Breast epithelium (tissue), 4 donors: Measurements from ENCODE around the gene CTSW. TPM values are rescaled to one million over a fixed set of nuclear protein-coding genes. Genes with fewer than 3 reads are reported as not detected.

Source experiments
- DNase-seq, 2 donors: peaks; one replicate each; pipeline ENCODE4 v3.0.0-alpha.2; 2019; ENCODE audit warnings: low spot score in 2 of 2
- H3K27ac ChIP-seq, 2 donors: fragments of 200-600 bp; sonication (generic) in 1 of 2; one replicate each; pipeline ENCODE4 v1.5.1; 2016 to 2019; ENCODE audit warnings: mild to moderate bottlenecking in 1 of 2
- H3K27me3 ChIP-seq, 2 donors: fragments of 200-600 bp; sonication (generic) in 1 of 2; one replicate each; pipeline versions ENCODE4 v1.5.1 to v1.6.0; 2017 to 2019; ENCODE audit warnings: control low read depth in 1 of 2, mild to moderate bottlenecking in 1 of 2
- H3K36me3 ChIP-seq: fragments of 200-600 bp; one replicate; pipeline ENCODE4 v1.5.1; 2019
- H3K4me1 ChIP-seq, 2 donors: fragments of 200-600 bp; sonication (generic); one replicate each; pipeline ENCODE4 v1.5.1; 2016 to 2019; ENCODE audit warnings: control low read depth in 1 of 2
- H3K4me3 ChIP-seq, 3 donors: fragments of 200-600 bp; sonication (generic); 1 replicate in 2 of 3; 2 replicates in 1 of 3; pipeline ENCODE4 v1.5.1; 2016 to 2019; ENCODE audit warnings: mild to moderate bottlenecking in 3 of 3, moderate library complexity in 2 of 3
- H3K9me3 ChIP-seq, 2 donors: fragments of 200-600 bp; sonication (generic) in 1 of 2; one replicate each; pipeline ENCODE4 v1.5.1; 2016 to 2019; ENCODE audit warnings: control low read depth in 1 of 2
- CTCF ChIP-seq, 3 donors: fragments of 450-650 bp; IDR thresholded peaks; one replicate each; pipeline ENCODE4 v1.5.1; 2016 to 2017; ENCODE audit warnings: antibody characterized with exemption in 3 of 3, mild to moderate bottlenecking in 3 of 3, moderate library complexity in 3 of 3
- POLR2A ChIP-seq: fragments of 450-650 bp; IDR thresholded peaks from one replicate; pipeline ENCODE4 v1.6.1; 2016; ENCODE audit warnings: antibody characterized with exemption, mild to moderate bottlenecking, moderate library complexity
- POLR2AphosphoS5 ChIP-seq, 3 donors: sonication (generic); formaldehyde crosslinking; IDR thresholded peaks; one replicate each; pipeline ENCODE4 v1.6.1; 2017; ENCODE audit warnings: antibody characterized with exemption in 3 of 3
- intact Hi-C: fragments of 100-400 bp; cut with DNase I; formaldehyde crosslinking; loops from one replicate; pipeline ENCODE4 v1.15.1; 2023; ENCODE audit warnings: low total_unique reads
- total RNA-seq, 3 donors: library from RNA; depleted of rRNA; stranded (reverse); fragments of >200 nt; gene quantifications; one replicate each; pipeline ENCODE4 v1.1.0, GENCODE V29; 2016

CTSW gene
- total RNA-seq, 3 donors from 2014 or later = 1.6 to 4.0 (median 1.9) TPM

DNA sequence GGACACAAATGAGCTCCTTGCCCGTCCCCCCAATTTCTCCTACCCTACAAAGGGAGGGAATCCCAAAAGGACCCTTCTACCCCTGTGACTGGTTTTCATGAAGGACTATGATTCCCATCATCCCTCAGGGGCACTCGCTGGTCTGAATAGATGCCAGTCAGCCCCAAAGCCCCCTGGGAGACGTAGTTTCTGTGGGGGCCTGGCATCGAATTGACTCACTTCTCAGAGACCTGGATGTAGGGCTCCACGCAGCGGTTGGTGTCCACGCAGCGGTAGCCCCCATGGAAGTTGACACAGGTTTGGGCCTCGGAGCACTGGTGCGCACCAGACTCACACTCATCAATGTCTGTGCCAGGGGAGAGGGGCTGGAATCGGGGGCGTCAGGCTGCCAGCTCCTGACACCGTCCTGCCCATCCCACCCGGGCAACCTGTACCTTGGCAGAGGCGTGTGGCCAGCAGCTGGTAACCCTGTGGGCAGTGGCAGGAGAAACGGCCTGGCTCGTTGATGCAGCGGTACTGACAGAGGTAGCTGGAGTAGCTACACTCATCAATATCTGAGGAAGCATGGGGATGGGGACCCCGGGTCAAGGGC, 11.5 kb upstream of the CTSW start:
- H3K36me3 ChIP-seq = peaks cover 5% of the 10 kb centered on the region
- no peak overlapping the region for H3K4me3 ChIP-seq
- no peaks in the 10 kb centered on the region for H3K27me3 ChIP-seq
- H3K27ac ChIP-seq = no peak overlapping the region
- no peaks in the 10 kb centered on the region for H3K9me3 ChIP-seq
- no peak for DNase-seq
- H3K4me1 ChIP-seq = peaks cover 0 to 10% of the 10 kb centered on the region in 2 donors
- TF ChIP-seq CTCF (IDR thresholded peaks at IDR 0.05) = no peak
- TF ChIP-seq POLR2A = no peak
- TF ChIP-seq POLR2AphosphoS5 (IDR thresholded peaks at IDR 0.05) = no peak
- intact Hi-C loops = no loop called here

GRCh38 chr11:65868907-65869306, 10.7 kb upstream of the CTSW start:
- H3K36me3 ChIP-seq = peaks cover 4% of the 10 kb centered on the region
- intact Hi-C loops = no loop called here

DNA sequence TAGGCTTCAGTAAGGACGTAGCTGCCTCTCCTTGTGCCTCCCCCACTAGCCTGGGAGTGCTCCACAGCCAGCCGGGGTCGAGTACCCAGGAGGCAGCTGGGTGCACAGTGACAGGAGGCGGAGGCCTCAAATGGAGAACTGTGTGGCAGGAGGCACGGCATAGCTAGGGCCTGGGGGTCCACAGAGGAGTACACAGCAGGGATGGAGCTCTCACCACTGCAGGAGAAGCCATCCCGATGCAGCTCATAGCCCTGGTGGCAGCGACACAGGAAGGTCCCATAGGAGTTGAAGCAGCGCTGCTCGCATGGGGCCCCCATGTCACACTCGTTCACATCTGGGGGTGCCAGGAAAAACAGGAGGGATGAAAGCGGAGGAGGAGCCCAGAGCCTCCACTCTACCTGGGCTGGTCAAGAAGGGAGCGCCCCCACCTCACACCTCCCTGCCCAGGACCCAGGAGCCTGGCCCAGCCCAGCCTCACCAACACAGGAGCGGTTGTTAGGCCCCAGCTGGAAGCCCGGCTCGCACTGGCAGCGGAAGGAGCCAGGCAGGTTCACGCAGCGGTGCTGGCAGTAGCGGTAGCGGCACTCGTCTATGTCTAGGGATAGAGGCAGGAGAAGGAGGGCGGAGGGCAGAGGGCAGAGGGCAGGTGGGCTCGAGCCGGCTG, 9.9 kb upstream of the CTSW start:
- intact Hi-C loops = no loop called here
- Histone ChIP-seq H3K27me3 (no peaks in the 10 kb centered on the region), H3K36me3 (no peaks in the 10 kb centered on the region), H3K4me1 (peaks cover 0 to 10% of the 10 kb centered on the region in 2 donors), H3K27ac (peak overlapping the region in 1 of 2 donors; percentile 97), H3K4me3 (no peak overlapping the region), H3K9me3 (no peaks in the 10 kb centered on the region)
- no peak for DNase-seq
- TF ChIP-seq POLR2A (no peak), POLR2AphosphoS5 (IDR thresholded peaks at IDR 0.05) (no peak), CTCF (IDR thresholded peaks at IDR 0.05) (no peak)

More at GRCh38 chr11:65868907-65869306, 10.7 kb upstream of the CTSW start:
- no peak for DNase-seq
- Histone ChIP-seq H3K27ac (peak overlapping the region in 1 of 2 donors; percentile 5), H3K9me3 (no peaks in the 10 kb centered on the region), H3K4me1 (peaks cover 0 to 10% of the 10 kb centered on the region in 2 donors), H3K27me3 (no peaks in the 10 kb centered on the region), H3K4me3 (no peak overlapping the region)
- TF ChIP-seq CTCF (IDR thresholded peaks at IDR 0.05) = no peak
- no peak for TF ChIP-seq POLR2A
- no peak for TF ChIP-seq POLR2AphosphoS5 (IDR thresholded peaks at IDR 0.05)

DNA sequence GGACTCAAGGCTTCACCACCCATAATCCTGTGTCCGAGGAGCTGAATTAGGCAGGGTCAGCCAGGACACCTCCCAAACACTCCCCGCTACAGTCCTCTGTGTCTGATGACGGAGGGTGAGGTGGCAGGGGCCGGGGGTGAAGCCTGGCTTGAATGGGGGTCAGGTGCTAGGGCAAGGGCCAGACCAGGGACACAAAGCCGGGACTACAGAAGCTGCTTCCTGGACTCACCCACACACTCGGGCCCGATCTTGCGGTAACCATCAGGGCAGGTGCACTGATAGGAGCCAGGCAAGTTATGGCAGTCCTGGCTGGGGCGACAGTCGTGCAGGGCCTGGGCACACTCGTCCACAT, 9.4 kb upstream of the CTSW start:
- H3K4me1 ChIP-seq = peaks cover 0 to 10% of the 10 kb centered on the region in 2 donors
- no peaks in the 10 kb centered on the region for H3K36me3 ChIP-seq

More for the DNA sequence above, 9.4 kb upstream of the CTSW start:
- no peak for DNase-seq
- Histone ChIP-seq H3K9me3 (no peaks in the 10 kb centered on the region), H3K4me3 (peak overlapping the region in 1 of 3 donors; percentile 88), H3K27ac (peak overlapping the region in 1 of 2 donors; percentile 97), H3K27me3 (no peaks in the 10 kb centered on the region)
- intact Hi-C loops = no loop called here
- no peak for TF ChIP-seq CTCF (IDR thresholded peaks at IDR 0.05)
- TF ChIP-seq POLR2A = no peak
- no peak for TF ChIP-seq POLR2AphosphoS5 (IDR thresholded peaks at IDR 0.05)
